ENCODE data around the gene SRSF10. TPM values are rescaled to one million over a fixed set of nuclear protein-coding genes. Genes with fewer than 3 reads are reported as not detected.
"Not testable (repeated sequence)": the region's sequence is repeated elsewhere in the genome, so short reads cannot be mapped to it uniquely, and the experiment has no call there.

The SRSF10 gene
- total RNA-seq, 2 donors from 2014 or later, result 94.3 to 94.9 TPM

GRCh38 chr1:23963617-23964234, 16.4 kb downstream of the SRSF10 start:
- Histone ChIP-seq H3K4me3 (no peak overlapping the region), H3K9me3 (no peaks in the 10 kb centered on the region), H3K36me3 (no peaks in the 10 kb centered on the region), H3K4me1 (replicated peaks) (no peaks in the 10 kb centered on the region), H3K27me3 (replicated peaks; ENCODE audit: insufficient read depth) (no peaks in the 10 kb centered on the region), H3K27ac (no peak overlapping the region)
- no peak for DNase-seq (ENCODE audit: low spot score)
- 62% methylated on average over 1 of the region's 1 CpG for WGBS
- intact Hi-C loops (cut with DNase I), result loop anchor here (5.0 kb wide), 1 partner anchor 54 kb away; no protein-coding TSS in a partner anchor
- TF ChIP-seq POLR2AphosphoS5 (IDR thresholded peaks at IDR 0.05), result no peak
- TF ChIP-seq, protein P1, sequence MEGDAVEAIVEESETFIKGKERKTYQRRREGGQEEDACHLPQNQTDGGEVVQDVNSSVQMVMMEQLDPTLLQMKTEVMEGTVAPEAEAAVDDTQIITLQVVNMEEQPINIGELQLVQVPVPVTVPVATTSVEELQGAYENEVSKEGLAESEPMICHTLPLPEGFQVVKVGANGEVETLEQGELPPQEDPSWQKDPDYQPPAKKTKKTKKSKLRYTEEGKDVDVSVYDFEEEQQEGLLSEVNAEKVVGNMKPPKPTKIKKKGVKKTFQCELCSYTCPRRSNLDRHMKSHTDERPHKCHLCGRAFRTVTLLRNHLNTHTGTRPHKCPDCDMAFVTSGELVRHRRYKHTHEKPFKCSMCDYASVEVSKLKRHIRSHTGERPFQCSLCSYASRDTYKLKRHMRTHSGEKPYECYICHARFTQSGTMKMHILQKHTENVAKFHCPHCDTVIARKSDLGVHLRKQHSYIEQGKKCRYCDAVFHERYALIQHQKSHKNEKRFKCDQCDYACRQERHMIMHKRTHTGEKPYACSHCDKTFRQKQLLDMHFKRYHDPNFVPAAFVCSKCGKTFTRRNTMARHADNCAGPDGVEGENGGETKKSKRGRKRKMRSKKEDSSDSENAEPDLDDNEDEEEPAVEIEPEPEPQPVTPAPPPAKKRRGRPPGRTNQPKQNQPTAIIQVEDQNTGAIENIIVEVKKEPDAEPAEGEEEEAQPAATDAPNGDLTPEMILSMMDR (IDR thresholded peaks at IDR 0.05), result no peak
- TF ChIP-seq POLR2A (IDR thresholded peaks at IDR 0.05), result no peak

DNA sequence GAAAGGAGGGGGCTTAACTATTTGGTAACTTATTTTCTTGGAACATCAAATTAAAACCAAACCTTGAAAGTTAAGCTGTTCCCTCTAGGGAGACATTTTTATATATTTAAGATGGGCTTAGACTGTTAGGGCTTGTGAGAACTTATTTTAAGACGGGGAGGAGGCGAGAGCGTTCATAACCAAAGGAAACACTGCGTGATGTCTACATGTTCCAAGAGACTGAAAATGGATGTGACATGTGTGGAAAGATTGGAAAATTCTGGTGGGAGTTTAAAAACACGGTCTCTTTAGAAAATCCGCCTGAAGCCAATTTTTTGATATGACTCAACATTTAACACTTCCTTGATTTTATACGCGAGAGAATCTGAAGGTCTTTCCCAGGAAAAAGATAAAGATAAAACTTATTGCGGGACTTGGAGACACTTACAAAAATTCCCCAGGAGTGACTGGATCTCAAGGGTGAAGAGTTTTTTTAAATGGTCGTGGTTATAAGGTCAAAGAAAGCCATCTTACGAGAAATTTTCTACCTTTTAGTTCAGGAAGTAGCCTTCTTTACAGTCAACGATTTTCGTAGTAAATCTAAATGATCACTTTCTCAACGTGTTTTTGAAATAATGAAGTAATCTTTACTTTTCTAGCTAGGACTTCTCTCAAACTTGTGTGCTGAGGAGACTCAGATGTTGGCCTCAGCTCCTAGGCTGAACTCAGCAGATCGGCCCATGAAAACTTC, 19.7 kb downstream of the SRSF10 start:
- Histone ChIP-seq H3K4me1 (replicated peaks) (no peaks in the 10 kb centered on the region), H3K36me3 (no peaks in the 10 kb centered on the region), H3K27me3 (replicated peaks; ENCODE audit: insufficient read depth) (no peaks in the 10 kb centered on the region), H3K4me3 (peak overlapping the region; percentile 59 to 82), H3K9me3 (no peaks in the 10 kb centered on the region), H3K27ac (peak overlapping the region; percentile 98)
- TF ChIP-seq, protein P1 (IDR thresholded peaks at IDR 0.05), result no peak
- TF ChIP-seq POLR2A (IDR thresholded peaks at IDR 0.05) (no peak), POLR2AphosphoS5 (IDR thresholded peaks at IDR 0.05) (no peak)
- no peak for DNase-seq (ENCODE audit: low spot score)
- WGBS, result under 1% methylated on average over 15 of the region's 15 CpGs
- intact Hi-C loops (cut with DNase I), result loop anchor here (5.0 kb wide), 1 partner anchor 57 kb away; no protein-coding TSS in a partner anchor

DNA sequence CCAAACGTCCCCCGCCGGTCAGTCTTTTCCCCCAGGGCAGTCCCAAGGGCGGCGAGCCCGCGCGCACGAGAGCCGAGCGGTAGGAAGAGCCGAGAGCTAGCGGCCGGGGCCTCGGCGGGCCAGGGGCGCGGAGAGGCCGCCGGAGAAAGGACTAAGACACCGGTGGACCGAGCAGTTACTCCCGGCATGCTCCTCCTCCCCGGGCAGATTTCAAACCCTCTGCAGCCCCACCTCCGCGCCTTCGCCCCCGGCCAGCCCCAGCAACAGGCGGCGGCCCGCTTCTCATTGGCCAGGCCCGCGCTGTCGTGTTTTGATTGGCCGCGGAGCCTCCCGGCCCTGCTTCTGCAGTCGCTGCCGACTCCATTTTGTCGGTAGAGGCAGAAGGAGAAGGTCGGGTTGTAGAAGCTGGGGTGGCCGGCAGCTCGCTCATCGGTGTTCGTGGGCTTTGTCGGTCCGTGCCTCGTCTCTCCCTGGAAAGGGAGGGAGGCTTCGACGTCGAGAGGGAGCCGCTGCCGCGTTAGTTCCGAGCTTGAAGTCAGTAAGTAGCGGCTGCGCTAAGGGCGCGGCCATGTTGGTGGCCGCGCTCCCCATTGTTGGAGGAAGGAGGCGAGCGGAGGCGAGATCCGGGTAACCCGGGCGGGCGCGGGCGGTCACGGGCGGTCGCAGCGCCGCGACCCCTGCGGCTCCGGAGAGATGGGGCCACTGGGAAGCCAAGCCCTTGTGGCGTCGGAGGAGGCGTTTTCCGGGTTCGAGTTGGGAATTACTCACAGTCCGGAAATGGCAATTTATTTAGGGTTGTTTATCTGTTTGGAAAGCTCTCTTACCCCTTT, 20.5 kb downstream of the SRSF10 start, which contains the start of gene PNRC2:
TSS of gene PNRC2 (plus strand) at position 368 of the 830 bp plus-strand sequence. CDS start 1,630 bp downstream, outside the sequence.
- intact Hi-C loops (cut with DNase I), result loop anchor here (5.0 kb wide), 2 partner anchors 58 to 68 kb away; no protein-coding TSS in a partner anchor
- Histone ChIP-seq H3K27me3 (replicated peaks; ENCODE audit: insufficient read depth) (no peaks in the 10 kb centered on the region), H3K4me1 (replicated peaks) (no peaks in the 10 kb centered on the region), H3K4me3 (peak within 1 kb of the TSS; percentile 59 to 82), H3K36me3 (no peaks in the 10 kb centered on the region), H3K9me3 (no peaks in the 10 kb centered on the region), H3K27ac (peak within 1 kb of the TSS; percentile 98)
- WGBS, result under 1% methylated on average over 84 of the region's 84 CpGs
- DNase-seq (ENCODE audit: low spot score), result peak; percentile 99
- TF ChIP-seq, protein P1 (IDR thresholded peaks at IDR 0.05), result peak in 1 of 4 experiments; percentile 4
- TF ChIP-seq POLR2A (IDR thresholded peaks at IDR 0.05), result peak; percentile 88
- peak; percentile 97 for TF ChIP-seq POLR2AphosphoS5 (IDR thresholded peaks at IDR 0.05)

- peak; percentile 72 for DNase-seq (ENCODE audit: low spot score)
- intact Hi-C loops (cut with DNase I), result loop anchor here (5.0 kb wide), 1 partner anchor 68 kb away; no protein-coding TSS in a partner anchor
- Histone ChIP-seq H3K27ac (peak overlapping the region; percentile 98), H3K36me3 (no peaks in the 10 kb centered on the region), H3K4me3 (peak overlapping the region; percentile 59 to 82), H3K4me1 (replicated peaks) (no peaks in the 10 kb centered on the region), H3K9me3 (no peaks in the 10 kb centered on the region), H3K27me3 (replicated peaks; ENCODE audit: insufficient read depth) (no peaks in the 10 kb centered on the region)
- 2% methylated on average over 30 of the region's 30 CpGs for WGBS
- TF ChIP-seq POLR2A (IDR thresholded peaks at IDR 0.05) (peak; percentile 2), POLR2AphosphoS5 (IDR thresholded peaks at IDR 0.05) (peak; percentile 61)
- TF ChIP-seq, protein P1 (IDR thresholded peaks at IDR 0.05), result peak in 2 of 4 experiments; percentile 36 to 49
These were observed 21.2 kb downstream of the SRSF10 start for GRCh38 chr1:23958810-23959460.

DNA sequence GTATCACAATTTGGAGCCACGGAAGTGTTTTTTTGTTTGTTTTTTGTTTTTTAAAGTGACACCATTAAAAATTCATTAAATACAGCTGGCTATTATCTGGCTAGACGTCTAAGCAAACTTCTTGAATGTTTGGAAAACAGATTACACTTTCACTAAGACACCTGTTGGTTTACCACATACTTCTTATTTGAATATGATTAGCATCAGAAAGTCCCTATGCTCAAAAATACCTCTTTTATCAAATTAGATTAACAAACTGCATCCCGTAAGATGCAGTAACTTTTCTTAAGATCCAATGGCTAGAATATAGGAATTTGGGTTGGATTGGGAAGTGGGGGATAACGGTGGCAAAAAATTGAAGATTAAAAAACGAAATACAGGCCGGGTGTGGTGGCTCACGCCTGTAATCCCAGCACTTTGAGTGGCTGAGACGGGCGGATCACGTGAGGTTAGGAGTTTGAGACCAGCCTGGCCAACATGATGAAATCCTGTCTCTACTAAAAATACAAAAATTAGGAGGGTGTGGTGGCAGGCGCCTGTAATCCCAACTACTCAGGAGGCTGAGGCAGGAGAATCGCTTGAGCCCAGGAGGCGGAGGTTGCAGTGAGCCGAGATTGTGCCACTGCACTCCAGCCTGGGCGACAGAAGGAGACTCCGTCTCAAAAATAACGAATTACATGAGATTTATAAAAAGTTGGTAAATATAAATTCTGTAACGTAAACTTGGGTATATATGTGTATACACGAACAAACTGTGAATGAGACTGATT, 21.9 kb downstream of the SRSF10 start:
- intact Hi-C loops (cut with DNase I), result loop anchor here (5.0 kb wide), 1 partner anchor 69 kb away; no protein-coding TSS in a partner anchor
- not testable (repeated sequence) for DNase-seq (ENCODE audit: low spot score); H3K27me3 ChIP-seq (replicated peaks; ENCODE audit: insufficient read depth); H3K4me1 ChIP-seq (replicated peaks); H3K36me3 ChIP-seq; H3K9me3 ChIP-seq
- 63% methylated on average over 19 of the region's 19 CpGs for WGBS
- Histone ChIP-seq H3K27ac (peak overlapping the region; percentile 98), H3K4me3 (peak overlapping the region; percentile 59 to 82)
